Coronary artery (tissue), 2 donors: ENCODE results near the gene NCK2.
"Not testable (repeated sequence)": the region's sequence is repeated elsewhere in the genome, so short reads cannot be mapped to it uniquely, and the experiment has no call there.

Source experiments
- DNase-seq: peaks from one replicate; pipeline ENCODE4 v3.0.0-alpha.2; 2017; ENCODE audit warnings: low spot score
- H3K27ac ChIP-seq, 2 donors: fragments of 200-600 bp; sonication (generic); one replicate each; pipeline ENCODE4 v1.5.1; 2016 to 2019
- H3K4me3 ChIP-seq: fragments of 200-600 bp; sonication (generic); 2 replicates; pipeline ENCODE4 v1.5.1; 2016; ENCODE audit warnings: mild to moderate bottlenecking, moderate library complexity
- TF ChIP-seq, protein P1 (sequence below): fragments of 200-600 bp; sonication (generic); IDR thresholded peaks from one replicate; pipeline ENCODE4 v1.5.1; 2019; ENCODE audit warnings: antibody characterized with exemption

Gene NCK2

DNA sequence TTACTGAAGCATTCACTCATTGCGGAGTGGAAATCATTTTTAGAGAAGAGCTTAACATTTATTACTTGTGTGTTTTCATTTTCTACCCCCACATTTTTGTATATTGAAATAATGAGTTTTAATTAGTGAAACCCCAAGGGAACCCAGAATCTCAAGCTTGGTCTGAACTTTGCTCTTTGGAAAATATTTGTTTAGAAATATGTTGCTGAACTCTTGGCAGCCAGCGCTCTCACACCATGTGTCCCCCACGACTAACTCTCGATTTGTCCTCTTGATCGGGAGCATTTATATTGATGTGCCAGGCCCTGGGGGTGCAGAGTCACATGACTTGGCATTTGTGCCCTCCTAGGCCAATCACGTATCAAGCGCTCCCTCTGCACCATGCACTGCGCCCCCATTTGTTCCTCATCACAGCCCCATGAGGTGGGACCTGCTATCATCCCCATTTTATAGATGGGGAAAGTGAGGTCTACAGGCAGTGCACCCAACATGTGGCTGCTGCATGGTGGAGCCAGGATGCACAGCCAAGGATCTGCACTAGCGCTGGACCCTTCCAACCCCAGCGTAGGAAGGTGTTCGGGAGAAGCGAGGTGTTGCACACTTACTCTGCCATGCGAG lies 149.7 kb downstream of the NCK2 start:
- peak; percentile 62 for DNase-seq
- H3K4me3 ChIP-seq, result no peak overlapping the region
- TF ChIP-seq, protein P1, sequence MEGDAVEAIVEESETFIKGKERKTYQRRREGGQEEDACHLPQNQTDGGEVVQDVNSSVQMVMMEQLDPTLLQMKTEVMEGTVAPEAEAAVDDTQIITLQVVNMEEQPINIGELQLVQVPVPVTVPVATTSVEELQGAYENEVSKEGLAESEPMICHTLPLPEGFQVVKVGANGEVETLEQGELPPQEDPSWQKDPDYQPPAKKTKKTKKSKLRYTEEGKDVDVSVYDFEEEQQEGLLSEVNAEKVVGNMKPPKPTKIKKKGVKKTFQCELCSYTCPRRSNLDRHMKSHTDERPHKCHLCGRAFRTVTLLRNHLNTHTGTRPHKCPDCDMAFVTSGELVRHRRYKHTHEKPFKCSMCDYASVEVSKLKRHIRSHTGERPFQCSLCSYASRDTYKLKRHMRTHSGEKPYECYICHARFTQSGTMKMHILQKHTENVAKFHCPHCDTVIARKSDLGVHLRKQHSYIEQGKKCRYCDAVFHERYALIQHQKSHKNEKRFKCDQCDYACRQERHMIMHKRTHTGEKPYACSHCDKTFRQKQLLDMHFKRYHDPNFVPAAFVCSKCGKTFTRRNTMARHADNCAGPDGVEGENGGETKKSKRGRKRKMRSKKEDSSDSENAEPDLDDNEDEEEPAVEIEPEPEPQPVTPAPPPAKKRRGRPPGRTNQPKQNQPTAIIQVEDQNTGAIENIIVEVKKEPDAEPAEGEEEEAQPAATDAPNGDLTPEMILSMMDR, result no peak
- H3K27ac ChIP-seq, result no peak overlapping the region

DNA sequence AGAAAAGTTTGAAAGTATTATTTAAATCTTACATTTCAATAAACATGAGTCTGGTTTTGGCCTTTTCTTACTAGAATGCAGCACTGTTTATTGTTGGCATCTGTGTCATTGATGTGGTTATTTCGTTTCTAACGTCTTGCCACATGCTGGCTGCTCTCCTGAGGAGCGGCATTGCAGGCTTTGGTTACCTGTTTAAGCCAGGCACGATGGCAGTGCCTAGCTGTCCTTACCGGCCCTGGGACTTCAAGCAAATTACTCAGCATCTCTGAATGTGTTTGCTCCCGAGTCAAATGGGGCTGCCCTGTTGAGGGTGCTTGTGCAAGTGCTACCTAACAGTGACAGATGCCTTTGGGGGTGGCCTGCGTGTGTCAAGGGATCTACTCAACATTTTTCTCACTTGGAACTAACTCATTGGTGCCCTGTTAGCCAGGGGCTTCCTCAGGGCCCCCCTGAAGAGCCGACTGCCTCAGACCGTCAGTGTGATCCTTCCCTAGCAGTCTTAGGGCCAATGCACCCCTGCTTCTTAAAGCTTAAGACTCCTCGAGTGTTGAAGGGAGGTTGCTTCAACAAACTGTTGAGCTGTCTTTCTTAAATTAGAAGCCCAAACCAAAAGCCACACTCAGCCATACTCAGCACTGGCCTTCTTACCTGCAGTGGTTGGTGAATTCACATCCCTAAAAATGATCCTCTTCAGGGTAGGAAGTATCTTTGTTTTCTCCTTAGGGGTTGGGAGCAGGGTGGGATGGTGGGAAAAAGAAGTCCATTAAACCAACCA lies 151.5 kb downstream of the NCK2 start:
- Histone ChIP-seq H3K4me3 (no peak overlapping the region), H3K27ac (no peak overlapping the region)
- TF ChIP-seq, protein P1, result no peak
- DNase-seq, result peak; percentile 38

DNA sequence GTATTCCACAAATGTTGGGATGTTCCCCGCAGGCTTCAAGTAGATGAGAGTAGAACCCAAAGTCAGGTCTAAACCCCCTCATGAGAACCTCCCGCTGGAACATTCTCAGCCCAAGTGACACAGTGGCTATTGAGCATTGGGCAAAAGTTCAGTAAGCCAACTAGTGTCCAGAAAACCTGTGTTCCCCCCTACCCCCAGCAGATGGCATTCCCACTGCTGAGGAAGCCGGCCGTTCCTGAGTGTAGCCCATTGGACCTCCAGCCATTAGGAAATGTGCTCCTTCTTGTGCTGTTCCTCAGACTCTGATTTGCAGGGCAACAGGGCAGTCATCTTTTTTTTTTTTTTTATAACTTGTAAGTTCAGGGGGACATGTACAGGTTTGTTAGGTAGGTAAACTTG lies 152.1 kb downstream of the NCK2 start:
- Histone ChIP-seq H3K4me3 (no peak overlapping the region), H3K27ac (no peak overlapping the region)
- TF ChIP-seq, protein P1, result no peak
- peak; percentile 40 for DNase-seq

DNA sequence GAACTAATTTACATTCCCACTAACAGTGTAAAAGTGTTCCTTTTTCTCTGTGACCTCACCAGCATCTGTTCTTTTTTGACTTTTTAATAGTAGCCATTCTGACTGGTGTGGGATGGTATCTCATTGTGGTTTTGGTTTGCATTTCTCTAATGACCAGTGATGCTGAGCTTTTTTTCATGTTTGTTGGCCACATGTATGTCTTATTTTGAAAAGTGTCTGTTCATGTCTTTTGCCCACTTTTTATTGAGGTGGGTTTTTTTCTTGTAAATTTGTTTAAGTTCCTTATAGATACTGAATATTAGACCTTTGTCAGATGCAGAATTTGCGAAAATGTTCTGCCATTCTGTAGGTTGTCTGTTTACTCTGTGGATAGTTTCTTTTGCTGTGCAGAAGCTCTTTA lies 153.0 kb downstream of the NCK2 start:
- H3K27ac ChIP-seq, H3K4me3 ChIP-seq, DNase-seq: not testable (repeated sequence)

DNA sequence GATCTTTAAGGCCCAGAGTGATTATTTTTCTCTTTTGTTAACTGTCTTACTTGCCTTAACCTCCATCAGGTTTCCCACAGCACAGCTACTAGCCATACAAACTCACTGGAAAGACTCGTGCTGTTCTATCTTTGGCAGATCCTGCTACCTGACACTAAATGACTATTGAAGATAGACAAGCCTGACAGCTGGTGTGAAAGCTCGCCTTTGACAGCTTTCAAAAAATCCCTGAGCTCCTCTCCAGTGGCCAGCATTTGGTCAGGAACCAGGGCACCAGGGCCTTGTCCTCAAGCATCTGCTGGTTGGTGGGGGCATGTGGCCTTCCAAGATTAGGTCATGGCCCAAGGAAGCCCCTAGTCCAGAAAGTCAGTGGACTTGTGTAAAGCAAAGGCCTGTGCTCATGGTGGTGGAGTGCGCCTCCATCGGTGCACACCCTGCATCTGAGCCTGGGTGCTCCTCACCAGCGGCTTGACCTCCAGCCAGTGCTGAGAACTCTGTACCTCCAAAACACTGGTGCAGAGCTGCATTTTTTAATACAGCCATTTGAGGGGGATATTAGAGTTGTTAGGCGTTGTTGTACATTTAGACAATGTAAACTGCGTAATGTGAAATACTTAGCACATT lies 158.5 kb downstream of the NCK2 start:
- Histone ChIP-seq H3K27ac (no peak overlapping the region), H3K4me3 (no peak overlapping the region)
- DNase-seq, result no peak
- TF ChIP-seq, protein P1, result no peak

DNA sequence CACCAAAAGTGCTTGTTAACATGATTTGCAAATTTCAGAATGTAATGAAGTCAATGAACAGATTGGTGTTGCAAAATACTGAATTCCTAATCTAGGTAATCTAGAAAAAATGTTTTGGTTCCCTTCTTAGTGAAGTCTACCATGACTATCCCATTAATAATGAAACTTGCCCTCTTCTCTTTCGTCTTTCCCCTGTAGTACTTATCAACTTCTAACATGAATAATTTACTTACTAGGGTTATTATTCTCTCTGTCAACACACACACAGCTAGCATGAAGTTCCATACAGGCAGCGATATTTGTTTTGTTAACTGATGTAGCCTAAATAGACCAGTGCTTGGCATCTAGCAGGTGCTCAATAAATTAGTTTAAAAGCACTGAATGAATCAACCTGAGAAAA lies 160.2 kb downstream of the NCK2 start:
- Histone ChIP-seq H3K27ac (no peak overlapping the region), H3K4me3 (no peak overlapping the region)
- TF ChIP-seq, protein P1, result no peak
- no peak for DNase-seq

DNA sequence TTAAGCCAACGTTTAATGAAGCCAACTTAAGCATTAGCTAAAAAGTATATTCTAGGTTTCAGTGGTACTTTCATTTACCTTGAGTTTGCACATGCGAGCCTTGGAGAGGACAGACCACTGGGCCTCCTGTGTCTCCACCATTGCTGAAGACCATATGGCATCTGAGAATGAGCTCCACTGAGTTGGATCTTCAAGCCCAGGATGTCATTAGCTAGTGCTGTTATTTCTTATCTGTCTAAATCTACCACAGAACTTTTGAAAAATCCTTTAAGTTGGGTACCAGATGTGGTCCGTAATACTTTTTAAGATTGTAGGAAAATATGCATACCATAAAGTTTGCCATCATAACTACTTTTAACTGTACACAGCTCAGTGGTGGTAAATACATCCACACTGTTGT lies 161.8 kb downstream of the NCK2 start:
- H3K4me3 ChIP-seq, result no peak overlapping the region
- TF ChIP-seq, protein P1, result no peak
- H3K27ac ChIP-seq, result no peak overlapping the region
- DNase-seq, result no peak
